T-cell (primary cell): ENCODE results near the gene PIK3CD. TPM values are rescaled to one million over a fixed set of nuclear protein-coding genes. Genes with fewer than 3 reads are reported as not detected.
"Not testable (repeated sequence)": the region's sequence is repeated elsewhere in the genome, so short reads cannot be mapped to it uniquely, and the experiment has no call there.

ENCODE experiments used
- ATAC-seq, 4 experiments: fragments of 200-7000 bp in 3 of 4; fragments of 150-1000 bp in 1 of 4; cut with Tn5 transposase; replicated peaks in 1 of 4; 1 replicate in 3 of 4; 2 replicates in 1 of 4; pipeline ENCODE4 v1.10.0; 2021; ENCODE audit warnings: moderate library complexity in 3 of 4, mild to moderate bottlenecking in 2 of 4, moderate number of reproducible peaks in 1 of 4
- CTCF ChIA-PET, 2 donors: fragments of 300-600 bp; sonication (Branson Sonifier 250); formaldehyde crosslinking; loops; one replicate each; lab custom pipeline; 2022; ENCODE audit warnings: antibody characterized with exemption in 2 of 2; lab: Charles Lee
- POLR2A ChIA-PET, 2 donors: fragments of 300-600 bp; sonication (Branson Sonifier 250); formaldehyde crosslinking; loops; one replicate each; lab custom pipeline; 2022; ENCODE audit warnings: antibody characterized with exemption in 2 of 2; lab: Charles Lee
- DNase-seq, 35 experiments: peaks; one replicate each; pipeline versions ENCODE4 v3.0.0 to v3.0.0-alpha.2; 2013 to 2023
- H3K27ac ChIP-seq: one replicate; pipeline ENCODE4 v1.5.1; 2013; ENCODE audit warnings: low read length
- H3K27me3 ChIP-seq, 2 experiments: replicated peaks in 1 of 2; 1 replicate in 1 of 2; 2 replicates in 1 of 2; pipeline versions ENCODE4 v1.6.1 to v1.7.0; 2013; ENCODE audit warnings: low read length in 1 of 2, mixed read lengths in 1 of 2; ENCODE audit not compliant: control insufficient read depth in 2 of 2, insufficient read depth in 2 of 2; ENCODE audit errors: extremely low read depth in 1 of 2
- H3K36me3 ChIP-seq, 2 donors: 1 replicate in 1 of 2; 2 replicates in 1 of 2; pipeline versions ENCODE4 v1.6.1 to v1.7.0; 2013; ENCODE audit warnings: low read length in 1 of 2; ENCODE audit not compliant: control insufficient read depth in 2 of 2, insufficient read depth in 1 of 2; ENCODE audit errors: extremely low read depth in 1 of 2
- H3K4me1 ChIP-seq, 2 experiments: 1 replicate in 1 of 2; 2 replicates in 1 of 2; pipeline versions ENCODE4 v1.6.1 to v1.7.0; 2013; ENCODE audit warnings: low read length in 2 of 2, mixed read lengths in 1 of 2; ENCODE audit not compliant: insufficient read depth in 2 of 2, control insufficient read depth in 1 of 2; ENCODE audit errors: extremely low read depth in 1 of 2
- H3K4me3 ChIP-seq, 2 donors: 1 replicate in 1 of 2; 2 replicates in 1 of 2; pipeline versions ENCODE4 v1.5.1 to v1.7.0; 2013; ENCODE audit warnings: mild to moderate bottlenecking in 2 of 2, low read length in 1 of 2, moderate library complexity in 1 of 2; ENCODE audit not compliant: control insufficient read depth in 1 of 2; ENCODE audit errors: extremely low read depth in 1 of 2
- H3K9me3 ChIP-seq: 2 replicates; pipeline ENCODE4 v1.7.0; 2013
- H3K27ac Mint-ChIP-seq, 2 donors: one replicate each; pipeline ENCODE4 v1.8.0; 2020 to 2021; ENCODE audit warnings: mild to moderate bottlenecking in 2 of 2, mixed read lengths in 2 of 2
- H3K27me3 Mint-ChIP-seq, 2 donors: one replicate each; pipeline ENCODE4 v1.8.0; 2021 to 2022; ENCODE audit warnings: mixed read lengths in 2 of 2
- H3K36me3 Mint-ChIP-seq: one replicate; pipeline ENCODE4 v1.8.0; 2021; ENCODE audit warnings: mixed read lengths
- H3K4me1 Mint-ChIP-seq, 3 donors: one replicate each; pipeline ENCODE4 v1.8.0; 2020 to 2022; ENCODE audit warnings: mixed read lengths in 3 of 3, mild to moderate bottlenecking in 1 of 3
- H3K4me3 Mint-ChIP-seq, 3 donors: one replicate each; pipeline ENCODE4 v1.8.0; 2020 to 2022; ENCODE audit warnings: mild to moderate bottlenecking in 3 of 3, mixed read lengths in 3 of 3, moderate library complexity in 3 of 3
- H3K9me3 Mint-ChIP-seq, 3 donors: one replicate each; pipeline ENCODE4 v1.8.0; 2020 to 2022; ENCODE audit warnings: mixed read lengths in 3 of 3
- WGBS: methylation state at CpG from one replicate; pipeline ENCODE4 v1.1.5; 2013; ENCODE audit warnings: missing lambda C conversion rate; ENCODE audit not compliant: insufficient coverage; 5-methylcytosine and 5-hydroxymethylcytosine counted together
- total RNA-seq, 35 experiments: library from RNA in 6 of 35; stranded (reverse) in 6 of 35; fragments of 120-200 nt in 1 of 35; gene quantifications; one replicate each; pipeline versions ENCODE4 v1.2.1 to v1.2.4 and lab custom pipeline; 2013 to 2026

Gene PIK3CD
- total RNA-seq, 5 donors from 2014 or later (not counting 1 experiment from before 2014, with no cell fraction given), result 246 to 313 (median 280) TPM

DNA sequence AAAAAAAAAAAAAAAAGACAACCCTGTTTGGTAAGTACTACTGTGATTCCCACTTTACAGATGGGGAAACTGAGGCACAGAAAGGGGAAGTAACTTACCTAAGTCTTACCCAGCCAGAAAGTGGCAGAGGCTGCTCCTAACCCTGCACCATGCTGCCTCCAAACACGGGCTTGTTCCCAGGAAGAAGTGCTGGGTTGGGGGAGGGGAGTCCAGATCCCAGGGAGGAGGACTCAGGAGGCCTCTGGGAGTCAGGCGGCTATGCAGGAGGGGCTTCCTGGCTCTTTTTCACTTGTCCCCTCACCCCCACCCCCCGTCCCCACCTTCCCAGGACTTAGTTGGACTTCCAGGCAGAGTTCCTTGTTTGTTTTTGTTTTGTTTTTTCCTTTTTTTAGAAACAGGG is 23.9 kb downstream of the PIK3CD start:
- ChIA-PET POLR2A (interaction anchor here (0.6 kb wide), 2 partner anchors 40 to 58 kb away, joined by 3 to 6 read pairs; no protein-coding TSS in a partner anchor), CTCF (no interaction called here)
- ATAC-seq (no peak), DNase-seq (no peak)
- H3K4me3 ChIP-seq, result no peak overlapping the region
- H3K36me3 ChIP-seq, result peaks cover 11 to 61% of the 10 kb centered on the region in 2 donors
- Mint-ChIP-seq H3K27me3 (no peaks in the 10 kb centered on the region), H3K4me3 (peak overlapping the region in 1 of 3 donors; percentile 55), H3K4me1 (peaks cover 78 to 81% (median 78%) of the 10 kb centered on the region in 3 donors), H3K9me3 (no peaks in the 10 kb centered on the region), H3K27ac (peak overlapping the region in 1 of 2 donors; percentile 28), H3K36me3 (peaks cover 32% of the 10 kb centered on the region)
- no peaks in the 10 kb centered on the region for H3K9me3 ChIP-seq
- peaks cover 0 to 91% of the 10 kb centered on the region in 2 experiments for H3K4me1 ChIP-seq
- H3K27ac ChIP-seq, result no peak overlapping the region
- WGBS, result no CpG with 5 or more reads among the region's 3 CpGs
- H3K27me3 ChIP-seq, result no peaks in the 10 kb centered on the region

DNA sequence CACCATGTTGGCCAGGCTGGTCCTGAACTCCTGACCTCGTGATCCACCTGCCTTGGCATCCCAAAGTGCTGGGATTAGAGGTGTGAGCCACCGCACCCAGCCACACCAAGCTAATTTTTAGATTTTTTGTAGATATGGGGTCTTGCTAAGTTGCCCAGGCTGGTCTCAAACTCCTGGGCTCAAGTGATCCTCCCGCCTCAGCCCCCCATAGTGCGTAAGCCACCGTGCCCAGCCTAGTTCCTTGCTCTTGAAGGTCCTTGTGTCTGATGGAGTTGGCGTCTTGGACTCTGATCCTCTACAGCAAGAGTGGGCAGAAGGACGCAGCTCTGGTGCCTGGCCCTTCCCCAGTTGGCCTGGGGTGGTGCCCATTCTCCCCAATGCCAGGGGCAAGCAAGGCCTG is 24.6 kb downstream of the PIK3CD start:
- ATAC-seq, H3K9me3 ChIP-seq, H3K4me3 ChIP-seq, DNase-seq, H3K9me3 Mint-ChIP-seq, H3K27me3 ChIP-seq, POLR2A ChIA-PET, H3K27me3 Mint-ChIP-seq: not testable (repeated sequence)
- H3K27ac ChIP-seq, result peak overlapping the region; percentile 24
- H3K36me3 ChIP-seq, result peaks cover 14 to 58% of the 10 kb centered on the region in 2 donors
- peaks cover 0 to 92% of the 10 kb centered on the region in 2 experiments for H3K4me1 ChIP-seq
- peaks cover 30% of the 10 kb centered on the region for H3K36me3 Mint-ChIP-seq
- peaks cover 76 to 81% (median 79%) of the 10 kb centered on the region in 3 donors for H3K4me1 Mint-ChIP-seq
- CTCF ChIA-PET, result interaction anchor here in 1 of 2 donors (0.7 kb wide), 1 partner anchor 241 kb away, joined by 3 read pairs; no protein-coding TSS in a partner anchor
- peak overlapping the region in 1 of 3 donors; percentile 55 for H3K4me3 Mint-ChIP-seq
- peak overlapping the region; percentile 21 to 92 for H3K27ac Mint-ChIP-seq
- WGBS, result 100% methylated on average over 6 of the region's 7 CpGs

DNA sequence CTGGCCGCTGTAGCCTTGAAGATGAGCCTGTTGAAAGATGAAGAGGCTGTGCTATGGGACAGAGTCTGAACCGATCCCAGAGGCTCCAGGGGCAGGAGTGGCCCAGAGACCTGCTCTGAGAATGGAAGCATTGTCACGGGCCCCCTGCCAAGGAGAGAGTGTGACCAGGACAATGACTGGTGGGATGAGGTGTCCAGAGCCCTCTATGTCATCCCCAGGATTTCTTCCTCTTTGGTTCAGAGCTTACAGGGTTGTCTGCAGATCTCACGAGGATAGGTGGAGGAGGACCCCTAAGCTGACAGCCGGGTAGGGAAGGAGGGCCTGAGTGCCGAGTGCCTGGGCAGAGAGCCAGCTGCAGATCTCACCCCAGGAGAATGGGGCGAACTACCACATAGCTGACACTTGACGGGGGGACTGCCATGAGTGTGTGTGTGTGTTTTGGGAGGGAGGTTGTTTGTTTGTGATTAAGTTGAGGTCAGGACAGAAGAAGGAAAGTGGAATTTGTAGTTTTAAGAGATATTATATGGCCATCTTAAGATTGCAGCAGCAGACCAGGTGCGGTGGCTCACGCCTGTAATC is 25.4 kb downstream of the PIK3CD start:
- no peak for ATAC-seq
- H3K36me3 Mint-ChIP-seq, result peaks cover 25% of the 10 kb centered on the region
- POLR2A ChIA-PET, result no interaction called here
- no peaks in the 10 kb centered on the region for H3K9me3 Mint-ChIP-seq
- H3K27me3 ChIP-seq, result no peaks in the 10 kb centered on the region
- no peak overlapping the region for H3K4me3 ChIP-seq
- no peaks in the 10 kb centered on the region for H3K9me3 ChIP-seq
- H3K4me3 Mint-ChIP-seq, result peak overlapping the region in 1 of 3 donors; percentile 55
- H3K36me3 ChIP-seq, result peaks cover 14 to 53% of the 10 kb centered on the region in 2 donors
- H3K27ac Mint-ChIP-seq, result peak overlapping the region; percentile 21 to 92
- peak overlapping the region; percentile 24 for H3K27ac ChIP-seq
- no peaks in the 10 kb centered on the region for H3K27me3 Mint-ChIP-seq
- H3K4me1 Mint-ChIP-seq, result peaks cover 76 to 81% (median 77%) of the 10 kb centered on the region in 3 donors
- CTCF ChIA-PET, result no interaction called here
- peaks cover 0 to 92% of the 10 kb centered on the region in 2 experiments for H3K4me1 ChIP-seq
- no peak for DNase-seq
- WGBS, result 80% methylated on average over 9 of the region's 10 CpGs

DNA sequence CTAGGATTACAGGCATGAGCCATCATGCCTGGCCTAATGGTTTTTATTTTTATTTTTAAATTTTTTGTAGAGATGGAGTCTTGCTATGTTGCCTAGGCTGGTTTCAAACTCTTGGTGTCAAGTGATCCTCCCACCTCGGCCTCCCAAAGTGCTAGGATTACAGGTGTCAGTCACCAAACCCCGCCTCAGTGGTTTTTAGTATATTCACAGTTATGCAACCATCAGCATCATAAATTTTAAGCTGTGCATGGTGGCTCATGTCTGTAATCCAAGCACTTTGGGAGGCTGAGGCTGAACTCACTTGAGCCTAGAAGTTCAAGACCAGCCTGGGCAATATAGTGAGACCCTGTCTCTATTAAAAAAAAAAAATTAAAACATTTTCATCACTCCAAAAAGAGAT is 28.6 kb downstream of the PIK3CD start:
- Mint-ChIP-seq H3K36me3 (peaks cover 22% of the 10 kb centered on the region), H3K9me3 (no peaks in the 10 kb centered on the region), H3K27me3 (no peaks in the 10 kb centered on the region), H3K4me1 (peaks cover 63 to 79% (median 73%) of the 10 kb centered on the region in 3 donors), H3K27ac (no peak overlapping the region), H3K4me3 (no peak overlapping the region)
- 86% methylated on average over 1 of the region's 2 CpGs for WGBS
- no peaks in the 10 kb centered on the region for H3K27me3 ChIP-seq
- ATAC-seq, result no peak
- H3K9me3 ChIP-seq, result no peaks in the 10 kb centered on the region
- peaks cover 2 to 90% of the 10 kb centered on the region in 2 experiments for H3K4me1 ChIP-seq
- no peak overlapping the region for H3K27ac ChIP-seq
- ChIA-PET POLR2A (no interaction called here), CTCF (no interaction called here)
- DNase-seq, result no peak
- no peak overlapping the region for H3K4me3 ChIP-seq
- peaks cover 8 to 41% of the 10 kb centered on the region in 2 donors for H3K36me3 ChIP-seq

DNA sequence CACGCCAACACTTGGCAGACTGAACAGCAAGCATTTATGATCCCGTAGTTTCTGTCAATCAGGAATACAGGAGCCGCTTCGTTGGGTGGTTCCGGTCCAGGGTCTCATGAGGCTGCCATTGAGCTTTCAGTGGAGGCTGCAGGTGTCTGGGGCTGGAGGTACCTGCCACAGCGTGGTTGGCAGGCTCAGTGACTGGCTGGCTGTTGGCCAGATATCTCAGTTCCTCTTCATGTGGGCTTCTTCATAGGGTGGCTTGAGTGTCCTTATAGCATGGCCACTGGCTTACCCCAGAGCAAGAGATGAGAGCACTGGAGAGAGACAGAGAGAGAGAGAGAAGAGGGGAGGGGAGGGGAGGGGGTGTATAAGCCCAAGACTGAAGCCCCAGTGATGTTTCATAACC is 29.3 kb downstream of the PIK3CD start:
- peak overlapping the region in 1 of 3 donors; percentile 41 for H3K4me3 Mint-ChIP-seq
- H3K9me3 Mint-ChIP-seq, result no peaks in the 10 kb centered on the region
- Histone ChIP-seq H3K27me3 (no peaks in the 10 kb centered on the region), H3K4me3 (no peak overlapping the region), H3K36me3 (peaks cover 8 to 41% of the 10 kb centered on the region in 2 donors), H3K9me3 (no peaks in the 10 kb centered on the region), H3K4me1 (peaks cover 5 to 91% of the 10 kb centered on the region in 2 experiments), H3K27ac (no peak overlapping the region)
- CTCF ChIA-PET, result no interaction called here
- DNase-seq (no peak), ATAC-seq (no peak)
- H3K27ac Mint-ChIP-seq, result peak overlapping the region; percentile 45 to 79
- POLR2A ChIA-PET, result no interaction called here
- WGBS, result 91% methylated on average over 6 of the region's 6 CpGs
- H3K27me3 Mint-ChIP-seq, result no peaks in the 10 kb centered on the region
- peaks cover 22% of the 10 kb centered on the region for H3K36me3 Mint-ChIP-seq
- peaks cover 69 to 77% (median 73%) of the 10 kb centered on the region in 3 donors for H3K4me1 Mint-ChIP-seq

DNA sequence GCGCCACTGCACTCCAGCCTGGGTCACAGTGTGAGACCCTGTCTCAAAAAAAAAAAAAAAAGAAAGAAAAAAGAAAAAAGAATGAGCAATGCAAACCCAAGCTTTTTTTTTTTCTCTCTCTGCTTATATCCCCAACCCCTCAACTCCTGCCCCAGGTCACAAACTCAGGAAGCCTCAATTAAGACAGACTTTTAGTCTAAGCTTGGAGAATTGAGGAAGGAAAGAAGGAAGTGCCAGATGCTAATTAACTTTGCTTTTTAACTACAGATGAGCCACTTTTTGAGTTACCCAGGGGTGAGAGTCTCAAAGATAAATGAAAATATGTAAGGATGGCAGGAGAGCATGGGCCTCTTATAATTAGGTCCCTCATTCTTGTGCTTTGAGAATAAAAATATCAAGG is 33.3 kb downstream of the PIK3CD start:
- H3K4me3 Mint-ChIP-seq, result no peak overlapping the region
- H3K9me3 ChIP-seq, result no peaks in the 10 kb centered on the region
- peak overlapping the region; percentile 64 to 91 for H3K27ac Mint-ChIP-seq
- peaks cover 4% of the 10 kb centered on the region for H3K36me3 Mint-ChIP-seq
- no peak overlapping the region for H3K4me3 ChIP-seq
- CTCF ChIA-PET, result interaction anchor here in 1 of 2 donors (0.7 kb wide), 1 partner anchor 99 kb away, joined by 6 read pairs; no protein-coding TSS in a partner anchor
- WGBS, result no CpG with 5 or more reads among the region's 1 CpG
- H3K4me1 ChIP-seq, result peaks cover 20 to 89% of the 10 kb centered on the region in 2 experiments
- ATAC-seq (no peak), DNase-seq (no peak)
- POLR2A ChIA-PET, result interaction anchor here in 1 of 2 donors (0.6 kb wide), 1 partner anchor 33 kb away, joined by 3 read pairs; no protein-coding TSS in a partner anchor
- H3K4me1 Mint-ChIP-seq, result peaks cover 61 to 74% (median 65%) of the 10 kb centered on the region in 3 donors
- no peaks in the 10 kb centered on the region for H3K9me3 Mint-ChIP-seq
- H3K27me3 Mint-ChIP-seq, result no peaks in the 10 kb centered on the region
- peaks cover 3 to 24% of the 10 kb centered on the region in 2 donors for H3K36me3 ChIP-seq
- no peak overlapping the region for H3K27ac ChIP-seq
- no peaks in the 10 kb centered on the region for H3K27me3 ChIP-seq
